ENCODE data around the gene F2RL3.
"Not testable (repeated sequence)": the region's sequence is repeated elsewhere in the genome, so short reads cannot be mapped to it uniquely, and the experiment has no call there.

The F2RL3 gene

GRCh38 chr19:16927883-16928282 lies 39.1 kb downstream of the F2RL3 start:
- no peak for DNase-seq

- DNase-seq = no peak
These were observed 39.6 kb downstream of the F2RL3 start for GRCh38 chr19:16928351-16928750.

GRCh38 chr19:16928916-16929315 lies 40.1 kb downstream of the F2RL3 start:
- no peak for DNase-seq

GRCh38 chr19:16930753-16931152 lies 42.0 kb downstream of the F2RL3 start:
- DNase-seq = no peak

GRCh38 chr19:16931306-16931705 lies 42.5 kb downstream of the F2RL3 start:
- no peak for DNase-seq

- no peak for DNase-seq
These were observed 45.7 kb downstream of the F2RL3 start for GRCh38 chr19:16934489-16934888.

GRCh38 chr19:16936901-16937300 lies 48.1 kb downstream of the F2RL3 start:
- DNase-seq = no peak

- not testable (repeated sequence) for DNase-seq
These were observed 49.0 kb downstream of the F2RL3 start for GRCh38 chr19:16937796-16938195.

GRCh38 chr19:16938211-16938610 lies 49.4 kb downstream of the F2RL3 start:
- DNase-seq = no peak

- not testable (repeated sequence) for DNase-seq
These were observed 51.3 kb downstream of the F2RL3 start for GRCh38 chr19:16940063-16940462.

GRCh38 chr19:16940626-16941025 lies 51.8 kb downstream of the F2RL3 start:
- DNase-seq = no peak

Measured in stimulated activated naive CD4-positive, alpha-beta T cell treated with Interleukin-2 at 50 U/mL for 16 hours (primary cell).